IMR-90 (cell line): ENCODE results near the gene TM7SF2. TPM values are rescaled to one million over a fixed set of nuclear protein-coding genes. Genes with fewer than 3 reads are reported as not detected.

Experiments
- ATAC-seq: fragments of 200-7000 bp; cut with Tn5 transposase; 2 replicates; pipeline ENCODE4 v1.9.1; 2020; ENCODE audit warnings: low read depth, mild to moderate bottlenecking, moderate library complexity
- BruUV-seq: library from RNA; stranded (reverse); fragments of 400-500 nt; replicated peaks from 2 replicates; lab custom pipeline; 2021; lab: Mats Ljungman, UMichigan
- CTCF ChIA-PET: fragments of 300-600 bp; formaldehyde crosslinking; extraction: SDS; loops from one replicate; lab custom pipeline; 2021; ENCODE audit warnings: antibody characterized with exemption; lab: Yijun Ruan, JAX
- POLR2A ChIA-PET: fragments of 300-600 bp; sonication (Branson Sonifier 250); formaldehyde crosslinking; loops from one replicate; lab custom pipeline; 2022; ENCODE audit warnings: antibody characterized with exemption; ENCODE audit not compliant: unreplicated experiment; lab: Charles Lee
- DNase-seq: peaks from one replicate; pipeline ENCODE4 v3.0.0; 2013
- H2AFZ ChIP-seq: replicated peaks from 2 replicates; pipeline ENCODE3; 2013; ENCODE audit warnings: low read length, mild to moderate bottlenecking; ENCODE audit not compliant: poor library complexity
- H2AK5ac ChIP-seq: 2 replicates; pipeline ENCODE4 v1.6.1; 2013; ENCODE audit warnings: low read depth, low read length, inconsistent platforms
- H2AK9ac ChIP-seq: replicated peaks from 2 replicates; pipeline ENCODE3; 2013; ENCODE audit warnings: mild to moderate bottlenecking, low read depth, low read length, moderate library complexity; ENCODE audit not compliant: poor library complexity
- H2BK120ac ChIP-seq: 2 replicates; pipeline ENCODE4 v1.6.1; 2013; ENCODE audit warnings: low read depth, low read length, inconsistent platforms
- H2BK15ac ChIP-seq: 3 replicates; pipeline ENCODE4 v1.6.1; 2013; ENCODE audit warnings: low read depth, low read length, inconsistent platforms
- H2BK20ac ChIP-seq: 2 replicates; pipeline ENCODE4 v1.6.1; 2013; ENCODE audit warnings: low read depth, mild to moderate bottlenecking, inconsistent platforms, low read length, moderate library complexity
- H2BK5ac ChIP-seq: 2 replicates; pipeline ENCODE4 v1.6.1; 2013; ENCODE audit warnings: mild to moderate bottlenecking, low read depth, low read length, inconsistent platforms; ENCODE audit not compliant: poor library complexity, severe bottlenecking
- H3K14ac ChIP-seq: replicated peaks from 2 replicates; pipeline ENCODE4 v1.6.1; 2013; ENCODE audit warnings: low read depth, low read length, inconsistent platforms
- H3K18ac ChIP-seq: 2 replicates; pipeline ENCODE4 v1.6.1; 2013; ENCODE audit warnings: low read depth, low read length, control low read depth
- H3K23ac ChIP-seq: 2 replicates; pipeline ENCODE4 v1.6.1; 2013; ENCODE audit warnings: low read depth, low read length, inconsistent platforms
- H3K27ac ChIP-seq: 2 replicates; pipeline ENCODE4 v1.5.1; 2013; ENCODE audit warnings: mild to moderate bottlenecking, control low read depth, low read length; ENCODE audit not compliant: insufficient read depth
- H3K27me3 ChIP-seq: 2 replicates; pipeline ENCODE4 v1.6.1; 2013; ENCODE audit warnings: low read length; ENCODE audit not compliant: control insufficient read depth, insufficient read depth
- H3K36me3 ChIP-seq: 2 replicates; pipeline ENCODE4 v1.6.1; 2013; ENCODE audit warnings: low read length, mixed read lengths; ENCODE audit not compliant: control insufficient read depth, insufficient read depth
- H3K4ac ChIP-seq: 2 replicates; pipeline ENCODE4 v1.6.1; 2013; ENCODE audit warnings: low read depth, low read length, inconsistent platforms
- H3K4me1 ChIP-seq: 2 replicates; pipeline ENCODE4 v1.6.1; 2013; ENCODE audit warnings: low read length, mixed read lengths; ENCODE audit not compliant: control insufficient read depth, insufficient read depth
- H3K4me2 ChIP-seq: 2 replicates; pipeline ENCODE4 v1.6.1; 2013; ENCODE audit warnings: low read depth, mild to moderate bottlenecking, control low read depth, low read length, moderate library complexity
- H3K4me3 ChIP-seq: 2 replicates; pipeline ENCODE4 v1.5.1; 2013; ENCODE audit warnings: low read depth, mild to moderate bottlenecking, control low read depth, low read length, moderate library complexity; ENCODE audit not compliant: insufficient read depth
- H3K56ac ChIP-seq: 2 replicates; pipeline ENCODE4 v1.6.1; 2013; ENCODE audit warnings: low read length, inconsistent platforms; ENCODE audit not compliant: insufficient read depth; ENCODE audit errors: extremely low read depth
- H3K79me1 ChIP-seq, 2 experiments: 2 replicates each; pipeline ENCODE4 v1.6.1; 2013; ENCODE audit warnings: low read length in 2 of 2, inconsistent platforms in 1 of 2, low read depth in 1 of 2
- H3K9ac ChIP-seq: 2 replicates; pipeline ENCODE4 v1.6.1; 2013; ENCODE audit warnings: low read depth, low read length, control low read depth
- H3K9me1 ChIP-seq: 2 replicates; pipeline ENCODE4 v1.6.1; 2013; ENCODE audit warnings: low read length, inconsistent platforms; ENCODE audit not compliant: insufficient read depth
- H3K9me3 ChIP-seq: 2 replicates; pipeline ENCODE4 v1.6.1; 2013; ENCODE audit warnings: low read length; ENCODE audit not compliant: control insufficient read depth, insufficient read depth
- H4K20me1 ChIP-seq: 2 replicates; pipeline ENCODE4 v1.6.1; 2013; ENCODE audit warnings: low read length, inconsistent platforms; ENCODE audit not compliant: insufficient read depth
- H4K5ac ChIP-seq: 2 replicates; pipeline ENCODE4 v1.6.1; 2013; ENCODE audit warnings: mild to moderate bottlenecking, low read depth, low read length, control low read depth
- H4K8ac ChIP-seq, 2 experiments: 2 replicates each; pipeline ENCODE4 v1.6.1; 2013; ENCODE audit warnings: low read depth in 2 of 2, low read length in 2 of 2, control low read depth in 1 of 2, inconsistent platforms in 1 of 2
- H4K91ac ChIP-seq: 2 replicates; pipeline ENCODE4 v1.6.1; 2013; ENCODE audit warnings: low read depth, low read length, inconsistent platforms; ENCODE audit not compliant: insufficient read depth
- CEBPB ChIP-seq: IDR thresholded peaks from 2 replicates; pipeline ENCODE4 v1.6.1; 2012; ENCODE audit warnings: low read depth, low read length, improper control_type of control experiment
- MAFK ChIP-seq: IDR thresholded peaks from 2 replicates; pipeline ENCODE4 v1.6.1; 2012; ENCODE audit warnings: low read depth, low read length, improper control_type of control experiment
- MXI1 ChIP-seq: IDR thresholded peaks from 2 replicates; pipeline ENCODE4 v1.6.1; 2012; ENCODE audit warnings: low read depth, mild to moderate bottlenecking, low read length, moderate library complexity, borderline replicate concordance
- RAD21 ChIP-seq: IDR thresholded peaks from 2 replicates; pipeline ENCODE4 v1.6.1; 2012; ENCODE audit warnings: low read length, improper control_type of control experiment
- WGBS, 2 experiments: methylation state at CpG; one replicate each; pipeline versions ENCODE4 v1.1.5 to v1.1.7; 2013; ENCODE audit warnings: missing lambda C conversion rate in 2 of 2; ENCODE audit not compliant: insufficient read length in 1 of 2; ENCODE audit errors: extremely low coverage in 2 of 2; 5-methylcytosine and 5-hydroxymethylcytosine counted together
- dilution Hi-C: fragments of 300-500 bp; cut with HindIII; formaldehyde crosslinking; loops from one replicate; pipeline ENCODE4 v1.14.3; 2018; ENCODE audit warnings: low sequenced_read_pairs; ENCODE audit not compliant: unreplicated experiment
- in situ Hi-C: fragments of 300-500 bp; cut with MboI; formaldehyde crosslinking; loops from 3 replicates; pipeline ENCODE4 v1.14.3; 2019; ENCODE audit warnings: low sequenced_read_pairs, inconsistent platforms, mixed read lengths
- intact Hi-C: fragments of 100-400 bp; cut with micrococcal nuclease; formaldehyde crosslinking; loops from 2 replicates; pipeline ENCODE4 v1.10.0; 2022
- polyA plus RNA-seq, 3 experiments: library from polyadenylated mRNA; depleted of rRNA; stranded (reverse); fragments of >200 nt; gene quantifications; 2 replicates each; pipeline ENCODE4 v1.2.3, GENCODE V29; 2012; ENCODE audit warnings: low replicate concordance in 1 of 3
- total RNA-seq: library from RNA; depleted of rRNA; stranded (reverse); fragments of >200 nt; gene quantifications from 2 replicates; pipeline ENCODE4 v1.2.3, GENCODE V29; 2012
- TF ChIP-seq, protein P1 (sequence below): conservative IDR thresholded peaks from 2 replicates; pipeline ENCODE4 v1.5.1; 2012; ENCODE audit warnings: mild to moderate bottlenecking, low read depth, low read length, improper control_type of control experiment
- TF ChIP-seq, protein P2 (sequence below): fragments of 150-350 bp; IDR thresholded peaks from 2 replicates; pipeline ENCODE4 v1.6.1; 2016; ENCODE audit warnings: low read depth, mild to moderate bottlenecking, low read length, moderate library complexity, borderline replicate concordance

Gene TM7SF2
- total and polyA plus RNA-seq, 2 of the 4 experiments (the other 2 are of a cell fraction) = 5.7 to 7.6 TPM

DNA sequence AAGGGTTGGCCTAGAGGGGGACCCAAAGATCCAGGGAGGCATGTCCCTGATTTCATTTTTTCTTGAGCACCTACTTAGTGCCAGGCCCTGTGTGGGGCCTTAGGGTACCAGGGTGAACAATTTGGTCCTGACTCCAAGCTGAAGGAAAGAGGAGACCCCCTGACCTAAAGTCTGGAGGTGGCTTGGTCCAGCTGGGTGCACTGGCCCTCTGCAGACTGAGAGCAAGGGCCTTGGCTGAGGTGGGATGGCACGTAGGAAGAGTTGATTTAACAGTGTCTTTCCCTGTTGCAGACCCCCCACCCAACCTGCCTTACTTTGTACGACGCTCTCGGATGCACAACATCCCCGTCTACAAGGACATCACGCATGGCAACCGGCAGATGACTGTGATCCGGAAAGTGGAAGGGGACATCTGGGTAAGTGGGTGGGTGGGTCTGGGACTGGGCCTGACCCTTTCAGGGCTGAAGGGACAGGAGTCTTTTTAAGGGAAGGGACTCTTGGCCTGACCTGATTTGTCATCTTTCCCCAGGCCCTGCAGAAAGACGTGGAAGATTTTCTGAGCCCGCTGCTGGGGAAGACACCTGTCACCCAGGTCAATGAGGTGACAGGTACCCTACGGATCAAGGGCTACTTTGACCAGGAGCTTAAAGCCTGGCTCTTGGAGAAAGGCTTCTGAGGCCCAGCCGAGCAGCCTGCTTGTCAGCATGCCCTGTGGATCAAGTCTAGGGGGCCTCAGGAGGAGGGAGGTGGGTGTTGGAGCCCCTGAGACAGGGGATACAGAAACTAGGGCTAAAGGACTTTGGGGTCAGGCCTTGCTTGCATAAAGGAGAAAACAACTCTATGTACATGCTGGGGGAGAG lies 13.8 kb downstream of the TM7SF2 start:
- peaks cover 24 to 61% of the 10 kb centered on the region in 2 experiments for H3K79me1 ChIP-seq
- H2AFZ ChIP-seq = no peak overlapping the region
- H3K27ac ChIP-seq = no peak overlapping the region
- H3K9ac ChIP-seq = no peak overlapping the region
- H3K23ac ChIP-seq = no peak overlapping the region
- H4K91ac ChIP-seq = no peak overlapping the region
- no peak overlapping the region for H2BK20ac ChIP-seq
- no peak overlapping the region for H2BK15ac ChIP-seq
- no peak overlapping the region for H2BK120ac ChIP-seq
- no peak for TF ChIP-seq MXI1
- TF ChIP-seq, protein P1, sequence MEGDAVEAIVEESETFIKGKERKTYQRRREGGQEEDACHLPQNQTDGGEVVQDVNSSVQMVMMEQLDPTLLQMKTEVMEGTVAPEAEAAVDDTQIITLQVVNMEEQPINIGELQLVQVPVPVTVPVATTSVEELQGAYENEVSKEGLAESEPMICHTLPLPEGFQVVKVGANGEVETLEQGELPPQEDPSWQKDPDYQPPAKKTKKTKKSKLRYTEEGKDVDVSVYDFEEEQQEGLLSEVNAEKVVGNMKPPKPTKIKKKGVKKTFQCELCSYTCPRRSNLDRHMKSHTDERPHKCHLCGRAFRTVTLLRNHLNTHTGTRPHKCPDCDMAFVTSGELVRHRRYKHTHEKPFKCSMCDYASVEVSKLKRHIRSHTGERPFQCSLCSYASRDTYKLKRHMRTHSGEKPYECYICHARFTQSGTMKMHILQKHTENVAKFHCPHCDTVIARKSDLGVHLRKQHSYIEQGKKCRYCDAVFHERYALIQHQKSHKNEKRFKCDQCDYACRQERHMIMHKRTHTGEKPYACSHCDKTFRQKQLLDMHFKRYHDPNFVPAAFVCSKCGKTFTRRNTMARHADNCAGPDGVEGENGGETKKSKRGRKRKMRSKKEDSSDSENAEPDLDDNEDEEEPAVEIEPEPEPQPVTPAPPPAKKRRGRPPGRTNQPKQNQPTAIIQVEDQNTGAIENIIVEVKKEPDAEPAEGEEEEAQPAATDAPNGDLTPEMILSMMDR = no peak
- no peak for TF ChIP-seq RAD21
- TF ChIP-seq MAFK = no peak
- TF ChIP-seq, protein P2, sequence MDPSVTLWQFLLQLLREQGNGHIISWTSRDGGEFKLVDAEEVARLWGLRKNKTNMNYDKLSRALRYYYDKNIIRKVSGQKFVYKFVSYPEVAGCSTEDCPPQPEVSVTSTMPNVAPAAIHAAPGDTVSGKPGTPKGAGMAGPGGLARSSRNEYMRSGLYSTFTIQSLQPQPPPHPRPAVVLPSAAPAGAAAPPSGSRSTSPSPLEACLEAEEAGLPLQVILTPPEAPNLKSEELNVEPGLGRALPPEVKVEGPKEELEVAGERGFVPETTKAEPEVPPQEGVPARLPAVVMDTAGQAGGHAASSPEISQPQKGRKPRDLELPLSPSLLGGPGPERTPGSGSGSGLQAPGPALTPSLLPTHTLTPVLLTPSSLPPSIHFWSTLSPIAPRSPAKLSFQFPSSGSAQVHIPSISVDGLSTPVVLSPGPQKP = no peak
- no peak for TF ChIP-seq CEBPB
- H3K36me3 ChIP-seq = peaks cover 60% of the 10 kb centered on the region
- no peak for ATAC-seq
- intact Hi-C loops (no loop called here), dilution Hi-C loops (no loop called here), in situ Hi-C loops (no loop called here)
- no peaks in the 10 kb centered on the region for H3K9me3 ChIP-seq
- no peak overlapping the region for H3K18ac ChIP-seq
- no peak overlapping the region for H4K8ac ChIP-seq
- H3K4me3 ChIP-seq = no peak overlapping the region
- H3K4me1 ChIP-seq = no peaks in the 10 kb centered on the region; the same call in 1 of the 2 replicates
- WGBS, 2 experiments = 87% methylated on average over 2 of the region's 12 CpGs; no CpG with 5 or more reads in 1 of the 2 experiments
- no TSS peak for BruUV-seq
- H3K9me1 ChIP-seq = 0 out of 2 replicates have a peak, but pooled peaks cover 4% of the 10 kb centered on the region
- no peak overlapping the region for H3K4ac ChIP-seq
- H3K56ac ChIP-seq = no peak overlapping the region
- CTCF ChIA-PET = no interaction called here
- no peaks in the 10 kb centered on the region for H3K27me3 ChIP-seq
- H3K14ac ChIP-seq = no peak overlapping the region
- POLR2A ChIA-PET = no interaction called here
- peaks cover 9% of the 10 kb centered on the region; the same call in 1 of the 2 replicates for H4K20me1 ChIP-seq
- H4K5ac ChIP-seq = no peak overlapping the region
- H2AK9ac ChIP-seq = no peak overlapping the region
- H3K4me2 ChIP-seq = no peak overlapping the region
- DNase-seq = no peak
- no peak overlapping the region for H2AK5ac ChIP-seq
- H2BK5ac ChIP-seq = no peak overlapping the region
